Activated naive CD4-positive, alpha-beta T cell treated with anti-CD3 and anti-CD28 coated beads, Interleukin-2, amount 50 U/mL, for 24 hours (primary cell): Measurements from ENCODE around the gene OR51B4.

Experiments
- H3K27ac Mint-ChIP-seq: one replicate; pipeline ENCODE4 v1.8.0; 2021; ENCODE audit warnings: mild to moderate bottlenecking, mixed read lengths
- H3K27me3 Mint-ChIP-seq: one replicate; pipeline ENCODE4 v1.8.0; 2021; ENCODE audit warnings: mixed read lengths
- H3K36me3 Mint-ChIP-seq: one replicate; pipeline ENCODE4 v1.8.0; 2021; ENCODE audit warnings: mixed read lengths
- H3K4me1 Mint-ChIP-seq: one replicate; pipeline ENCODE4 v1.8.0; 2021; ENCODE audit warnings: mixed read lengths
- H3K4me3 Mint-ChIP-seq: one replicate; pipeline ENCODE4 v1.8.0; 2021; ENCODE audit warnings: mild to moderate bottlenecking, mixed read lengths
- H3K9me3 Mint-ChIP-seq: one replicate; pipeline ENCODE4 v1.8.0; 2021; ENCODE audit warnings: mixed read lengths

The OR51B4 gene

DNA sequence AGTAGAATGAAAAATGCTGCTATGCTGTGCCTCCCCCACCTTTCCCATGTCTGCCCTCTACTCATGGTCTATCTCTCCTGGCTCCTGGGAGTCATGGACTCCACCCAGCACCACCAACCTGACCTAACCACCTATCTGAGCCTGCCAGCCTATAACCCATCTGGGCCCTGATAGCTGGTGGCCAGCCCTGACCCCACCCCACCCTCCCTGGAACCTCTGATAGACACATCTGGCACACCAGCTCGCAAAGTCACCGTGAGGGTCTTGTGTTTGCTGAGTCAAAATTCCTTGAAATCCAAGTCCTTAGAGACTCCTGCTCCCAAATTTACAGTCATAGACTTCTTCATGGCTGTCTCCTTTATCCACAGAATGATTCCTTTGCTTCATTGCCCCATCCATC, 17.1 kb downstream of the OR51B4 start:
- no peaks in the 10 kb centered on the region for H3K36me3 Mint-ChIP-seq
- no peak overlapping the region for H3K4me3 Mint-ChIP-seq
- H3K27me3 Mint-ChIP-seq: no peaks in the 10 kb centered on the region
- H3K27ac Mint-ChIP-seq: no peak overlapping the region
- no peaks in the 10 kb centered on the region for H3K9me3 Mint-ChIP-seq
- no peaks in the 10 kb centered on the region for H3K4me1 Mint-ChIP-seq

DNA sequence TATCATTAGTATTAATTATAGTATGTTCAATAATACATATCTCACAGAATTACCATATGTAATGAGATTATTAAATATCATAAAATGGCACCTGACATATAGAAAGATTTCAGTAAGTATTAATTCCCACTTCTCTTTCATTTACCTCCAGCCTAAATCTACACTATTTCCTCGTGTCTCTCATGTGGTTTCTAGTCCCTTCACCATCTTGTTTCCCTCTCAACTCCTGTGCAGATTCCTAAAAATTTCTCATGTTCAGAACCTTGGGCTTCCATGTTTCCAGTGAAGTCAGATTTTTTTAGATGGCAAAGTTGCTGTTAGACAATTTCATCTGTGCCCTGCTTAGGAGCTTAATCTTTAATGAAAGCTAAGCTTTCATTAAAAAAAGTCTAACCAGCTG, 17.9 kb downstream of the OR51B4 start:
- Mint-ChIP-seq H3K27me3 (no peaks in the 10 kb centered on the region), H3K36me3 (no peaks in the 10 kb centered on the region), H3K9me3 (no peaks in the 10 kb centered on the region), H3K4me3 (no peak overlapping the region), H3K27ac (no peak overlapping the region), H3K4me1 (no peaks in the 10 kb centered on the region)

- Mint-ChIP-seq H3K9me3 (no peaks in the 10 kb centered on the region), H3K4me3 (no peak overlapping the region), H3K4me1 (no peaks in the 10 kb centered on the region), H3K27me3 (no peaks in the 10 kb centered on the region), H3K27ac (no peak overlapping the region), H3K36me3 (no peaks in the 10 kb centered on the region)
These were observed 18.7 kb downstream of the OR51B4 start for GRCh38 chr11:5283086-5283485.

DNA sequence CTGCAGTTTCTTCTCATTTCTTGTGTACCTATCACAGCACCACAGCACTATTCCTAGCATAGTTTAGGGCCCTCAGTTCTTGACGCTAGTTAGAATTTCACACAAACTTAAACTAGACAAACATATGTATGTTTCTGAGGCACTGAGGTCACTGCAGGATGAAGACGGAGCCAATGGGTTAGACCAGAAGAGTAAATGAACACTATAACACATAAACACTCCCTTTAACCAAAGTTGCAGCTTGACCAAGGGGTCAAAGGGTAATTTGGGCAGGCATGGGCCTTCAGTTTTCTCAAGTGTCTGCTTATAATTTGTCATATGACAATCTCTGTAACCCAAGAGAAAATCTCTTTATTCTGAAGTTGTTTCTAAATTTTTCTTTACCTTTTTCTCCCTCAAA, 19.1 kb downstream of the OR51B4 start:
- Mint-ChIP-seq H3K27me3 (peaks cover 1% of the 10 kb centered on the region), H3K9me3 (no peaks in the 10 kb centered on the region), H3K4me1 (no peaks in the 10 kb centered on the region), H3K4me3 (no peak overlapping the region), H3K36me3 (no peaks in the 10 kb centered on the region), H3K27ac (no peak overlapping the region)

DNA sequence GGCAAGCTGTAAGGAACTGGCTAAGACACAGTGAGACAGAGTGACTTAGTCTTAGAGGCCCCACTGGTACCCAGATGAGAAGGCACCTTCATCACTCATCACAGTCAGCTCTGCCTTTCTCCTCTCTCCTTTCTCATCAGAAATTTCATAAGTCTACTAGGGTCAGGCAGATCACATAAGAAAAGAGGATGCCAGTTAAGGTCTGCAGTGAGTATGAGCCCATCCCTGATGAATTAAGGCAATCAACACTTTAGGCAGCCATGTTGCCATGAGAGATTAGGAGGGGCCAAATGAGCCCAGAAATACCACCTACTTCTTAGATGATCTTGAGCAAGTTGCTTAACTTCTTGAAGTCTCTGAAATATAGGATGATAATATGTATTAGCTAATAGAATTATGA, 20.1 kb downstream of the OR51B4 start:
- Mint-ChIP-seq H3K27ac (no peak overlapping the region), H3K4me1 (no peaks in the 10 kb centered on the region), H3K36me3 (no peaks in the 10 kb centered on the region), H3K27me3 (peaks cover 2% of the 10 kb centered on the region), H3K4me3 (no peak overlapping the region), H3K9me3 (no peaks in the 10 kb centered on the region)

DNA sequence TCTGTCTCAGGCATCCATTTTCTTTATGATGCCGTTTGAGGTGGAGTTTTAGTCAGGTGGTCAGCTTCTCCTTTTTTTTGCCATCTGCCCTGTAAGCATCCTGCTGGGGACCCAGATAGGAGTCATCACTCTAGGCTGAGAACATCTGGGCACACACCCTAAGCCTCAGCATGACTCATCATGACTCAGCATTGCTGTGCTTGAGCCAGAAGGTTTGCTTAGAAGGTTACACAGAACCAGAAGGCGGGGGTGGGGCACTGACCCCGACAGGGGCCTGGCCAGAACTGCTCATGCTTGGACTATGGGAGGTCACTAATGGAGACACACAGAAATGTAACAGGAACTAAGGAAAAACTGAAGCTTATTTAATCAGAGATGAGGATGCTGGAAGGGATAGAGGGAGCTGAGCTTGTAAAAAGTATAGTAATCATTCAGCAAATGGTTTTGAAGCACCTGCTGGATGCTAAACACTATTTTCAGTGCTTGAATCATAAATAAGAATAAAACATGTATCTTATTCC, 21.1 kb downstream of the OR51B4 start:
- no peak overlapping the region for H3K27ac Mint-ChIP-seq
- no peaks in the 10 kb centered on the region for H3K36me3 Mint-ChIP-seq
- H3K27me3 Mint-ChIP-seq: peaks cover 2% of the 10 kb centered on the region
- no peak overlapping the region for H3K4me3 Mint-ChIP-seq
- H3K4me1 Mint-ChIP-seq: no peaks in the 10 kb centered on the region
- no peaks in the 10 kb centered on the region for H3K9me3 Mint-ChIP-seq

DNA sequence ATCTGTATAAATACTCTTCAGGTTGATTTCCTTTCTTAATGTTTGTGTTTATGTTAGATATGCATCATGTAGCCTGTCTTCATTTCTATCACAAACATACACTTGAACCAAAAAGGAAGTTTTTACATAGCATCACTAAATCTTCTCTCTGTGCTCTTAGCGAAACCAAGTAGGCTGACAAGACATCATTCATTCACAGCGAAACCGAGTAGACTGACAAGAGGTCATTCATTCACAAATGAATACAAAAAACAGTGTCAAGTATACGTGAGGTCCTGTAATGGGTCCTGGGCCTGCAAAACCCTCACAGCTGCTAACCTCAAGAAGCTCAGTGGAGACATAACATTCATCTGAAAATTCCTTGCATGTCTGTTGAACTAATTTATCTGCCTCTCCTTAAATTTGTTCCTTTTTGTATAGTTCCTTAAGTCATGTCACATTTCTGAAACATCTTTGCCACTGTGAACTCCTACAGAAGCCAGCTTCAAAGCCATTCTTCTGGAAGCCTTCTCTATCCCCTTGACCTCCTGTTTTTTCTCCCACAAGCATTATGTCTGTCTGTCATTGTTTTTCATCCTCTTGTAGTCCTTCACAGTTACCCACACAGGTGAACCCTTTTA, 22.2 kb downstream of the OR51B4 start:
- H3K36me3 Mint-ChIP-seq: no peaks in the 10 kb centered on the region
- peaks cover 2% of the 10 kb centered on the region for H3K27me3 Mint-ChIP-seq
- no peaks in the 10 kb centered on the region for H3K4me1 Mint-ChIP-seq
- no peak overlapping the region for H3K27ac Mint-ChIP-seq
- H3K4me3 Mint-ChIP-seq: no peak overlapping the region
- H3K9me3 Mint-ChIP-seq: no peaks in the 10 kb centered on the region

DNA sequence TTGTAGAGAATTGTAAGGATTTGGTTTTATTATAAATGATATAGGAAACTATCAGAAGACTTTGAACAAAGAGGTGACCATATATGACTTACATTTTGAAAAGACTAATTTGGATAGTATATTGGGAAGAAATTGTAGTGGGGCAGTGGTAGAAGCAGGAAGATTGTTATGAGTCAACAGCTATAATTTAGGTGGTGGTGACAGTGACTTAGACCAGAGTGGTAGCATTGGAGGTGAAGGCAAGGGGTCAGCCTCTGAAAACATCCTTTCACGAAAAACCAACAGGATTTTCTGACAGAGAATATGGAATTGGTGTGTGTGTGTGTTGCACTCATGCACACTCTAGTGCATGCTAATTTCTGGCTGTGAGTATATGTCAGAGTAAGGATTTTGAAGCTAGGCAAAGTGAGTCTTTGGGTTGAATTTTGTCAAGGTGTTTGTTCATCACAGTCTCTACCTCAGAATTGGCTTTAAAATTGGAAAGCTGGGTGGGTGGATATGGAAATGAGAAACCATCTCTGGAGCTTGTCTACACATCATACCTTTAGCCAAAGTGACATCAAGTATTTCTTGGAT, 23.9 kb downstream of the OR51B4 start:
- H3K4me1 Mint-ChIP-seq: no peaks in the 10 kb centered on the region
- H3K27me3 Mint-ChIP-seq: peaks cover 5% of the 10 kb centered on the region
- no peaks in the 10 kb centered on the region for H3K36me3 Mint-ChIP-seq
- no peak overlapping the region for H3K27ac Mint-ChIP-seq
- H3K9me3 Mint-ChIP-seq: no peaks in the 10 kb centered on the region
- no peak overlapping the region for H3K4me3 Mint-ChIP-seq

DNA sequence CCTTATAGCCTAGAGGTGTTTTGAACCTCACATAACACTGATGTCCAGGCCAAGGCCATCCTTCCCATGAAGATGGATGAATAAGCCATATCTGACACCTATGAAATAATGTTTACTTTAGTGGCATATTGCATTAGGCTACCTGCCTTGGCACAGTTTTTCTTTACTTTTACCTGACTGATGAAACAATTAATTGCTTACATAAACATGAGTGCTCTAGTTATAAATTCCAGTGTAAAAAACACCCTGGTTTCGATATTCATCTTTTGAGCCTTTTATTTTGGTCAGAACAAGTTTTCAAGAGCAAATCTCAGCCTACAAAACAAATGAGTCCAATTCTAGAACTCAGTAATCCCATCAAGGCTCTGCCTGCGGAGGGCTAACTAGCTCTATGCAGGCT, 25.0 kb downstream of the OR51B4 start:
- Mint-ChIP-seq H3K9me3 (no peaks in the 10 kb centered on the region), H3K27me3 (peaks cover 5% of the 10 kb centered on the region), H3K4me1 (no peaks in the 10 kb centered on the region), H3K27ac (no peak overlapping the region), H3K36me3 (no peaks in the 10 kb centered on the region), H3K4me3 (no peak overlapping the region)

GRCh38 chr11:5275369-5276110, 26.2 kb downstream of the OR51B4 start:
- H3K9me3 Mint-ChIP-seq: no peaks in the 10 kb centered on the region
- H3K4me3 Mint-ChIP-seq: no peak overlapping the region
- H3K27ac Mint-ChIP-seq: no peak overlapping the region
- no peaks in the 10 kb centered on the region for H3K36me3 Mint-ChIP-seq
- H3K4me1 Mint-ChIP-seq: no peaks in the 10 kb centered on the region
- H3K27me3 Mint-ChIP-seq: peaks cover 8% of the 10 kb centered on the region

DNA sequence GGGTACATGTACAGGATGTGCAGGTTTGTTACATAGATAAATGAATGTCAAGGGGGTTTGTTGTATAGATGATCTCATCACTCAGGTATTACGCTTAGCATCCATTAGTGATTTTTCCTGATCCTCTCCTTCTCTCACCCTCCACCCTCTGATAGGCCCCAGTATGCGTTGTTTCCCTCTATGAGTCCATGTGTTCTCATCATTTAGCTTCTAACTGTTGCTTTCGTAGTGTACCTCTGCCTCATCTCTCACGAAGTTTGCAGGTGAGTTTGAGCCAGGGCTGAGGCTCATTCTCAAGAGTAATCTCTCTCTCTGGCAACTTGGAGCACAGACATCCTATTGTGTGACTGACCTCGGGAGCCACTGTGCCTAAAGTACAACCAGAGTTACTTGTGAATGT, 27.4 kb downstream of the OR51B4 start:
- Mint-ChIP-seq H3K27ac (no peak overlapping the region), H3K9me3 (no peaks in the 10 kb centered on the region), H3K4me3 (no peak overlapping the region), H3K36me3 (no peaks in the 10 kb centered on the region), H3K27me3 (peaks cover 8% of the 10 kb centered on the region), H3K4me1 (no peaks in the 10 kb centered on the region)

DNA sequence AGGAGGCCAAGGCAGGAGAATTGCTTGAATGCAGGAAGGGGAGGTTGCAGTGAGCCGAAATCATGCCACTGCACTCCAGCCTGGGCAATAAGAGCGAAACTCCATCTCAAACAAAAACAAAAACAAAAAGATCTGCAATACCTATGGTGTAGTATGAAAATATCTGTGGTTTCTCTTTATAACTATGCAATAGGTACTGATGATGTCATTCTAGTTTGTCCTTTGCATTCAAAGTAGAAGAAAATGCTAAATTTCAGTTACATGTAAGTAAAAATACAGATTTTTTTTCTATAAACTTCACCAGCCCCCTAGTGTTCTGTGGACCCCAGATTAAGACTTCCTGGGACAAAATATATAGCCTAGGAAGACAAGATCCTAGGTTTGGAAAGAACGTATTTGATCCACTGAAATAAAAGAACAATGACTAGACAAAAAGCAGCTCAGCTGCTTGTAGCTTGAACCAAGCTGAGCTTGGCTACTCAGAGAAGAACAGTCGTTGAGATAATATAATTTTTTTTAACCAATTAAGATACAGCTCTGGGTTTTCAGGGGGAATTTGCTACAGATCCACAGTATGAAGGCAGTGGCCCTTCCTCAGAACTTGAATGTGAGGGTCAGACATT, 29.2 kb downstream of the OR51B4 start:
- Mint-ChIP-seq H3K9me3 (no peaks in the 10 kb centered on the region), H3K36me3 (no peaks in the 10 kb centered on the region), H3K4me1 (no peaks in the 10 kb centered on the region), H3K27me3 (peaks cover 7% of the 10 kb centered on the region), H3K4me3 (no peak overlapping the region), H3K27ac (no peak overlapping the region)

- Mint-ChIP-seq H3K4me3 (no peak within 1 kb of the TSS), H3K4me1 (no peaks in the 10 kb centered on the region), H3K27me3 (peaks cover 7% of the 10 kb centered on the region), H3K27ac (no peak within 1 kb of the TSS), H3K36me3 (no peaks in the 10 kb centered on the region), H3K9me3 (no peaks in the 10 kb centered on the region)
These were observed 32.0 kb downstream of the OR51B4 start, which contains the start of gene HBE1 for GRCh38 chr11:5269715-5270147. Gene HBE1 (minus strand): TSS chr11:5269945. CDS start chr11:5269890, 55 bp downstream.

DNA sequence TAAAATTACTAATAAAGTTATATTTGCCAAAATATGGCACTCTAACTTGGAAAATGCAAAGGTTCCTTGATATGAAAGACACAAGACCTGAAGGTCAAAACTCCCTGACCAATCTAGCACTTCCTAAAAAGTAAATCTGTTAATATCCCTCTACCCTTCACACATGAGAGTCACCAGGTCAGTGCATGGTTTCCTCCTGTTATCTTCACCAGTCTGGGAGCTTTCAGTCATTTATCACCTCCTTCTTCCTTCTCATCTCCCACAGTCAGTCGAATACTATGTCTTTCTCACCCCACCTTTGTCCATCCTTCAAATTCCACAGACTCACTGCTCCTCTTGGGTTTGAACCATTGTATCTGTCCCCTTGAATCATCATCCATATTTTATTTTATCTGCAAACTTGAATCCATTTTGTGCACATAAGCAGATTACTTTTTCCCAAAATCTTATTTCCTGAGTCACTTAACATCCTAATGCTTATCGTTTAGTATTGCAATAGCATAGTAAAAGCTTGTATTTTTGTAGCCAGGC, 34.6 kb downstream of the OR51B4 start:
- Mint-ChIP-seq H3K4me1 (no peaks in the 10 kb centered on the region), H3K27me3 (peaks cover 4% of the 10 kb centered on the region), H3K9me3 (no peaks in the 10 kb centered on the region), H3K27ac (no peak overlapping the region), H3K4me3 (no peak overlapping the region), H3K36me3 (no peaks in the 10 kb centered on the region)

GRCh38 chr11:5266609-5267008, 35.1 kb downstream of the OR51B4 start:
- no peak overlapping the region for H3K27ac Mint-ChIP-seq
- H3K9me3 Mint-ChIP-seq: no peaks in the 10 kb centered on the region
- H3K4me1 Mint-ChIP-seq: no peaks in the 10 kb centered on the region
- no peaks in the 10 kb centered on the region for H3K36me3 Mint-ChIP-seq
- no peak overlapping the region for H3K4me3 Mint-ChIP-seq
- H3K27me3 Mint-ChIP-seq: peaks cover 2% of the 10 kb centered on the region

DNA sequence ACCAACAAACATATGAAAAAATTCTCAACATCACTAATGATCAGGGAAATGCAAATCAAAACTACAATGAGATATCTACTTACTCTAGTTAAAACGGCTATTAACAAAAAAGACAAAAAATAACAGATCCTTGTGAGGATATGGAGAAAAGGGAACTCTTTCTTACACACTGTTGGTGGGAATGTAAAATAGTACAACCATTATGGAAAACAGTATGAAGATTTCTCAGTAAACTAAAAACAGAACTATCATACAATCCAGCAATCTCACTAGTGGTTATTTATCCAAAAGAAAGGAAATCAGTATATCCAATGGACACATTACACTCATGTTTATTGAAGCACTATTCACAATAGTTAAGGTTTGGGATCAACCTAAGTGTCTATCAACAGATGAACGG, 35.9 kb downstream of the OR51B4 start:
- no peaks in the 10 kb centered on the region for H3K27me3 Mint-ChIP-seq
- H3K4me1 Mint-ChIP-seq: no peaks in the 10 kb centered on the region
- H3K9me3 Mint-ChIP-seq: no peaks in the 10 kb centered on the region
- H3K4me3 Mint-ChIP-seq: no peak overlapping the region
- H3K27ac Mint-ChIP-seq: no peak overlapping the region
- no peaks in the 10 kb centered on the region for H3K36me3 Mint-ChIP-seq
